Activated effector memory CD4-positive, alpha-beta T cell treated with anti-CD3 and anti-CD28 coated beads, Interleukin-2, amount 50 U/mL, for 16 hours (primary cell): ENCODE results near the gene LSAMP.
"Not testable (repeated sequence)": the region's sequence is repeated elsewhere in the genome, so short reads cannot be mapped to it uniquely, and the experiment has no call there.

Experiments used
- DNase-seq: peaks from one replicate; pipeline ENCODE4 v3.0.0-alpha.2; 2020

LSAMP gene

GRCh38 chr3:116233711-116234357, 211.5 kb downstream of the LSAMP start:
- DNase-seq, result no peak

GRCh38 chr3:116230431-116231020, 214.8 kb downstream of the LSAMP start:
- DNase-seq, result no peak

GRCh38 chr3:116226266-116226665, 219.0 kb downstream of the LSAMP start:
- no peak for DNase-seq

DNA sequence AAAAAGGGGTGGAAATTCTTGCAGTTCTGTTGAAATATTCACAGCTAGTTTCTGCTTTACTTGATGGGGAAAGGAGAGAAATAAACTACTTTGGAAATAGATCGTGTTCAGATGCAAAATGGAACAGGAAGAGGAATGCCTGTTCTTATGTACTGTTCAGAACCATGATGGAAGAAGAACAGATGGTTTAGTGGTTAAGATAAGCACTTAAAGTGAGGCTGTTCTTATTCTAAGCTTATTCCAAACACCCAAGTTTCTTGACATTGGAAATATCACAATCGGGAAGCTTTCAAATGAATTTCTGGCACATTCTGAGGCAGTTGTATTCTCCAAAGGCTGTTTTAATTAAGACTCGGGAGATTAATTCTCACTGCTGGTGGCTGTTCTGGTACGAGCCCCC, 228.5 kb downstream of the LSAMP start:
- DNase-seq, result no peak

GRCh38 chr3:116211901-116212300, 233.4 kb downstream of the LSAMP start:
- DNase-seq, result no peak

GRCh38 chr3:116208830-116209229, 236.5 kb downstream of the LSAMP start:
- not testable (repeated sequence) for DNase-seq

GRCh38 chr3:116200956-116201690, 244.2 kb downstream of the LSAMP start:
- DNase-seq, result no peak

- DNase-seq, result no peak
Measured at GRCh38 chr3:116199063-116199462, 246.2 kb downstream of the LSAMP start.

DNA sequence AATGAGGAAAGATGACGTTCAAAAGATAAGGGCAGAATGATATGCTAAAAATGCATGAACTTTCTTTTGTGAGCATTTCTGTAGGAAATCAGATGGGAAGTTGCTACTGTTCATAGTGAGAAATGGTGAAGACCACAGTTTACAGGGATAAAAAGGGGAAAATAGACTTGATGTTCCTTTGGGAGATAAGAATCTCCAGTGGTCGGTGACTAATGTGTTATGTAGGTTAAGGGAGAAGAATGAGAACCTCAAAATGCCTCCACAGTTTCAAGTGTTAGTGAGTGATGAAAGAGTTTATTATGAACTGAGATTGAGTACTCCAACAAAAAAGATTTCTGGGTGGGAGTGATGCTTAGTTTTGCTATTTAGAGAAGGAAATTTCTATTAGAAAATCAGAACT, 247.2 kb downstream of the LSAMP start:
- DNase-seq, result no peak

DNA sequence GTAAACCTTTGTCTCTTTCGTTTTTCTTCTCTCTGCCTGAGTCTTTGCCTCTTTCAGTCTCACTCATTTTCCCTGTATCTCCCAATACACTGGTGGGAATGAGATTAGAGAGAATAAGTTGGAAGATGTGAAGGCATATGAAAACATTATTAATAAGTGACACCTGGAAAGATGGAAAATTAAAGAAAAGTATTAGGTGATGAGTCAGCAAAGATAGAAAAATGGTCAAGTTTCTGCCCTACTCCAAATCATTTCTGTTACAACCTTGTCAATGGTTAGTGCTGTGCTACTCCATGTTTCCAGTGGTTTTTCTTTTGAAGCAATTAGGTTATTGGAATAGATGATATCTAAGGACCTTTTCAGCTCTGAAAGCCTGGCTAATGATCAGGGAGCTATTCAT, 252.8 kb downstream of the LSAMP start:
- no peak for DNase-seq

GRCh38 chr3:116191409-116191808, 253.9 kb downstream of the LSAMP start:
- DNase-seq, result no peak

DNA sequence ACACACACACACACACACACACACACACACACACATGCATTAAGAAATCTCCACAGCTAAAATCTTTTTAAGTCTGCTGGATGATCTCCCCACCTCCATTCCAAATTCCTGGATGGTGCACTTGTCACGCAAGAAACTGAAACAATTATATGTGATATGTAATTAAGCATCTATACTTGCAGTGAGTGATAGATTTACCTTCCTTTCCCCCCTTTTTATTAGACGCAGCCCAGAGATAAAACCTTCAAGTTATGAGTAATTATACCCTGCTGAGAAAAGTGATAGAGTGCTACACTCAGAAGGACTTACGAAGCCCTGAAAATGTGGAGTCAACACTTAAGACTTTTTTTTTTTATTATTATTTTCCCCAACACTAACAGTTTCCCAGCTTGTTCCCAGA, 255.2 kb downstream of the LSAMP start:
- no peak for DNase-seq

GRCh38 chr3:116188231-116188785, 257.0 kb downstream of the LSAMP start:
- DNase-seq, result no peak

DNA sequence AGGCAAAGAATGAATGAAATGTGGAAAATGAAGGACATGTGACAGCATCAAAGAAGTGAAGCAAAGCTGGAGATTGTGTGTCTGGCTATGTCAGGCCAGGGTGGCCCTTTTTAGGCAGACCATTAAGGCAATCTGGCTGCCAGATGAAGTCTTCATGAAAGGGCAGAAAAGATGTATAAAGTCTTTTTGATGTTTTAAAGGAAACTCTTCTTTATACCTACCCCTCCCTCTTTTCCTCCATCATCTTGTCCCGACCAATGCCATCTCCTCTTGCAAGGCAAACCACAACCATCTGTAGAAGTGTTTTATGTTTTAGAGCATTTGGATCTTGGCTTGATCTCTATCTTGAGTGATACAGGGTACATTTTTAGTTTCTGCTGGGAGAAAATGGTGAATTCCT, 259.2 kb downstream of the LSAMP start:
- no peak for DNase-seq

DNA sequence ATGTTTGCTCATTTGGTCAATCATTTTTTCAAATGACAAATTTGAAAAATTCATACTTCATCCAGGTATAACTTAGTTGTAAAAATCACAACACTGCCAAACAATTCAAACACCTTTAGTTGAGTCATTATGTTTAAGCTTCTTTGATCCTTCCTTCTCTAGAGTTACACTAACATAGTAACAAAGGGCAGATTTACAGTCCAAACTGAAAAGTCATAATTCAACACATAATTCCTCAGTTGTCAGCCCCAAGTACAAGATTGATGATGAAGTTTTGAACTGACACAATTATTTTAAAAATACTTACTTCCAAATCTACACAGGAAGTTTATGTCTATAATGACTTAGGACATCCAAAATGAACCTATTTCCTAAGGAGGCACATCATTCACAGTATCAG, 264.1 kb downstream of the LSAMP start:
- DNase-seq, result no peak

GRCh38 chr3:116179091-116179490, 266.2 kb downstream of the LSAMP start:
- DNase-seq, result no peak

DNA sequence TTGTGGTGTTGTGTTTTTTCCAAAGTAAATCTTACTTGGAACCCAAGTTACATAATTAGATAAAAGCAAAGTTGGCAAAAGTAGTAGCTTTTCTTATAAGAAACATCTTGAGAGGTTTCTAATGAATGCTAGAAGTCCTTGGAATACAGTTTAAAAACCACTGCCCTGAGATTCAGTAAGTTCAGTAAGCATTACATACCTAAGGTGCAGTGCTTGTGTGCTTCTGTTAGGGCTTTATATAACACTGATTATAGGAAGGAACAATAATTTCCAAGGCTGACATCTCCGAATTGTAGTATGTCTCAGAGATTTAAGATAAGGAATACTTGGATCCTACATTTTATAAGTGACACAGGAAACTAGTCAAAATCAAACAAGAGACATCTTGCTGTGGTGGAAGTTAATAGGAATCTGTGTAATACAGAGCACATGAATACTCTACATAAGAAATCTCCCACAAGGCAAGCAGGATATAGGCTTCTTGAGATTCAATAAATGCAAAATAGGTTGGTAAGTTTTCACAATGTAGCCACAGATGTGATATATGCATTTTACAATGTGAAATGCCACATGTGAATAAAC, 268.2 kb downstream of the LSAMP start:
- no peak for DNase-seq

GRCh38 chr3:116166121-116166520, 279.2 kb downstream of the LSAMP start:
- no peak for DNase-seq

GRCh38 chr3:116165641-116166040, 279.6 kb downstream of the LSAMP start:
- no peak for DNase-seq

- no peak for DNase-seq
Measured at GRCh38 chr3:116165135-116165534, 280.2 kb downstream of the LSAMP start.

GRCh38 chr3:116164039-116164438, 281.2 kb downstream of the LSAMP start:
- DNase-seq, result no peak

DNA sequence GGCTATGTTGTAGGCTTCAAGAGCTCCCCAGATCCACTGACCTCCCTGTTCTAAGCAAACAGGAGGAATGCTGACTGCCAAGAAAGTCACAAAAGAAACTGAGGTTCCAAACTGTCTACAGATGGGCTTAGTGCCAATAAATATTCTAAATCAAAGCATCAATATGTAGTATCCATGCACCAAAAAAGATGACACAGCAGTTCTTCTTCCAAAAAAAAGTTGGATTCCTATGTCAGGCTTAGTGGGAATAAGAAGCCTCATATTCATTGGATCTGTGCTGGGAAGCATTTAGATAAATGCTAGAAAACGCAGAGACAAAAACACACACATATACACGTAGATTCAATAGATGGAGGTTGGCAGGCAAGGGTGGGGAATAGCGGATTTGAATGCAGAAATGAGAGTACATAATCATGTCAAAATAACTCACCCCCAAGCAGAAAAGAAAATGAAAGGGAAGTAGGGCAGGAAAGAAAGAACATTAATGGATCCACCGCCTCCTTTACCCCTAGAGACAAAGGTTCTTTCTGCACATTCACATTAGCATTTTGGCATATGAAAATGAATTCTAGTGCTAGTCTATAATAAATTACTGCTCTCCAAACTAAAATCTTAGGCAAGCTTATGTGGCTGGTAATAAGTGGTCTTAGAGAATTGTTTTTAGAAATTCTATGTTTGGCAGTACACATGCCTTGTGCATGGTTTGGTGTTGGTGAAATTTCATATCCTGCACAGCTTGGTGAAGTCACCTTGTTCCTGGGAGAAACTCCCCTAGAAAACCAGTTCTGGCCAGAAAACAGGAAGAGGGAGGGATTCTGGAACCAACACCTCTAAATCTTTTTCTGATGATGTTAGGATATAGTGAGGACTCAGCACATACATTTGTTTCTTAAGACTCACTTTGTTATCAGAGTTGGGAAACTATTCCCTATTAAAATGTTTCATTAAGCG, 283.4 kb downstream of the LSAMP start:
- DNase-seq, result no peak
